K562 (cell line): ENCODE measurements around the gene NEB. TPM values are rescaled to one million over a fixed set of nuclear protein-coding genes. Genes with fewer than 3 reads are reported as not detected.

Experiments used
- ESRRB ChIP-seq: fragments of 250-450 bp; sonication (Bioruptor Pico); IDR thresholded peaks from 2 replicates; pipeline ENCODE4 v1.5.0; 2020; ENCODE audit warnings: mild to moderate bottlenecking, moderate library complexity, borderline replicate concordance
- ETV5 ChIP-seq: sonication (generic); formaldehyde crosslinking; IDR thresholded peaks from 2 replicates; pipeline ENCODE4 v1.4.0; 2020; ENCODE audit warnings: low read depth, mild to moderate bottlenecking, missing genetic modification reagents
- HDAC3 ChIP-seq: fragments of 450-650 bp; IDR thresholded peaks from 2 replicates; pipeline ENCODE4 v1.6.1; 2018; ENCODE audit warnings: borderline replicate concordance, mild to moderate bottlenecking, moderate library complexity; ENCODE audit not compliant: partially characterized antibody
- HMG20B ChIP-seq: fragments of 250-450 bp; sonication (Bioruptor Pico); IDR thresholded peaks from 2 replicates; pipeline ENCODE4 v1.5.0; 2021; ENCODE audit warnings: mild to moderate bottlenecking
- IFI16 ChIP-seq: fragments of 250-450 bp; sonication (Bioruptor Pico); IDR thresholded peaks from 2 replicates; pipeline ENCODE4 v2.1.2; 2022; ENCODE audit warnings: mild to moderate bottlenecking, inconsistent platforms
- KHSRP ChIP-seq: fragments of 450-650 bp; IDR thresholded peaks from 2 replicates; pipeline ENCODE4 v1.6.1; 2017
- NBN ChIP-seq: fragments of 450-650 bp; IDR thresholded peaks from 2 replicates; pipeline ENCODE4 v1.6.1; 2016; ENCODE audit warnings: low read depth, mild to moderate bottlenecking
- SAFB2 ChIP-seq: fragments of 200-400 bp; formaldehyde crosslinking; IDR thresholded peaks from 2 replicates; pipeline ENCODE4 v1.6.1; 2018; ENCODE audit warnings: borderline replicate concordance, low read length, low read depth, moderate library complexity; ENCODE audit not compliant: severe bottlenecking
- SRSF7 ChIP-seq: fragments of 200-400 bp; formaldehyde crosslinking; optimal IDR thresholded peaks from 2 replicates; pipeline ENCODE3; 2017; ENCODE audit warnings: mild to moderate bottlenecking, low read depth, low read length
- STAG1 ChIP-seq: sonication (generic); formaldehyde crosslinking; IDR thresholded peaks from 2 replicates; pipeline ENCODE4 v1.5.0; 2020; ENCODE audit warnings: missing genetic modification reagents, borderline replicate concordance
- TBP ChIP-seq: optimal IDR thresholded peaks from 2 replicates; pipeline ENCODE3; 2011; ENCODE audit warnings: low read depth, low read length, improper control_type of control experiment
- ZBTB17 ChIP-seq: fragments of 450-650 bp; formaldehyde crosslinking; IDR thresholded peaks from 2 replicates; pipeline ENCODE4 v1.4.0; 2020; ENCODE audit warnings: mild to moderate bottlenecking
- ZNF175 ChIP-seq: fragments of 200-800 bp; sonication (Bioruptor generic); IDR thresholded peaks from 2 replicates; pipeline ENCODE4 v1.6.1; 2016; ENCODE audit warnings: low read depth, mild to moderate bottlenecking, missing genetic modification characterization, missing compliant biosample characterization
- ZNF436 ChIP-seq: fragments of 250-450, 450-650 bp; sonication (Bioruptor Pico); formaldehyde crosslinking; IDR thresholded peaks from 2 replicates; pipeline ENCODE4 v1.7.0; 2020; ENCODE audit warnings: mild to moderate bottlenecking
- ZNF764 ChIP-seq: fragments of 250-450 bp; sonication (Bioruptor Pico); IDR thresholded peaks from 2 replicates; pipeline ENCODE4 v1.4.0; 2020; ENCODE audit warnings: low read depth, mild to moderate bottlenecking, moderate library complexity
- ZNF77 ChIP-seq: fragments of 250-450 bp; sonication (Bioruptor Pico); IDR thresholded peaks from 2 replicates; pipeline ENCODE4 v1.5.0; 2020
- ZSCAN29 ChIP-seq: fragments of 450-650 bp; IDR thresholded peaks from 2 replicates; pipeline ENCODE4 v1.6.1; 2017
- polyA plus RNA-seq, 8 experiments: library from polyadenylated mRNA; depleted of rRNA in 4 of 8; stranded (reverse) in 5 of 8; unstranded in 3 of 8; fragments of >200 nt; fragmentation: Nextera tagmentation in 2 of 8; fragmentation: Illumina TruSeq in 1 of 8; extraction: Ambion mirVana in 2 of 8; extraction: Trizol in 1 of 8; gene quantifications; 2 replicates each; pipeline versions ENCODE4 v1.2.1 to v1.2.3, GENCODE V29; 2011 to 2014; ENCODE audit warnings: inconsistent platforms in 1 of 8, missing spikeins in 1 of 8
- total RNA-seq, 7 experiments: library from RNA; depleted of rRNA in 6 of 7; stranded (reverse); fragments of >200 nt in 6 of 7; fragmentation: Illumina TruSeq in 2 of 7; extraction: Trizol in 2 of 7; gene quantifications; 2 replicates each; pipeline versions ENCODE4 v1.2.1 to v1.2.3, GENCODE V29; 2011 to 2021; ENCODE audit warnings: low replicate concordance in 1 of 7
- TF ChIP-seq, protein P1 (sequence below): fragments of 450-650 bp; formaldehyde crosslinking; IDR thresholded peaks from 2 replicates; pipeline ENCODE4 v1.4.0; 2020; ENCODE audit warnings: mild to moderate bottlenecking
- TF ChIP-seq, protein P2 (sequence below): fragments of 250-450 bp; sonication (Bioruptor Pico); IDR thresholded peaks from 2 replicates; pipeline ENCODE4 v1.8.0; 2021; ENCODE audit warnings: borderline replicate concordance, mild to moderate bottlenecking, moderate library complexity; ENCODE audit not compliant: poor library complexity, severe bottlenecking
- TF ChIP-seq, protein P3 (sequence below): fragments of 450-650 bp; IDR thresholded peaks from 2 replicates; pipeline ENCODE4 v1.6.1; 2014; ENCODE audit warnings: low read depth, mild to moderate bottlenecking, moderate library complexity, borderline replicate concordance
- TF ChIP-seq, protein P4 (sequence below): fragments of 250-450 bp; sonication (Bioruptor Pico); IDR thresholded peaks from 2 replicates; pipeline ENCODE4 v1.8.0; 2021; ENCODE audit warnings: moderate library complexity, mild to moderate bottlenecking, inconsistent platforms
- TF ChIP-seq, protein P5 (sequence below): fragments of 250-450 bp; sonication (Bioruptor Pico); IDR thresholded peaks from 2 replicates; pipeline ENCODE4 v1.6.1; 2021; ENCODE audit warnings: mild to moderate bottlenecking
- TF ChIP-seq, protein P6 (sequence below), 2 experiments: fragments of 450-650 bp in 1 of 2; IDR thresholded peaks; 2 replicates each; pipeline ENCODE4 v1.6.1; 2011 to 2017; ENCODE audit warnings: low read depth in 2 of 2, antibody characterized with exemption in 1 of 2, borderline replicate concordance in 1 of 2, low read length in 1 of 2, mild to moderate bottlenecking in 1 of 2, mixed read lengths in 1 of 2; ENCODE audit not compliant: control insufficient read depth in 1 of 2

NEB gene
- total and polyA plus RNA-seq, 9 of the 15 experiments (the other 6 are each of a cell fraction or from before 2014, with no cell fraction given): 1.7 to 3.8 (median 2.9) TPM

DNA sequence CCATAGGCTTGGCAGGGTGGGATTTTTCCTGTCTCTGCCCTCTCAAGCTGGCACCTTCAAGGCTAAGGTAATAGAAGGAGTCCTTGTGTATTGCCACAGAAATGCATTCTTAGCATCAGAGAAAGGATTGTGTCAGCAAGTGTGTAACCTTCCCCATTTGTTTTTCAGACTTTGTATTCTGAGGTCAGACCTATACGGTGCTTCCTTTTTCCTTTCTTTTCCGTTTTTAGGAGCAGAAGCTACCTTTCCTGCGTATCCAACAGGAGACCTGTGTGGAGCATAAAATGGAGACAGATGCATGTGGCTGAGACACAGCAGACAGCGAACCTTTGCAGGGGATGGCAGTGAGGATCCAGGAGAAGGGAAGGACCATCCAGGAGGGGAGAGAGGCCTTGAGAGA, 47.4 kb upstream of the NEB start (continued):
- TF ChIP-seq, protein P1, sequence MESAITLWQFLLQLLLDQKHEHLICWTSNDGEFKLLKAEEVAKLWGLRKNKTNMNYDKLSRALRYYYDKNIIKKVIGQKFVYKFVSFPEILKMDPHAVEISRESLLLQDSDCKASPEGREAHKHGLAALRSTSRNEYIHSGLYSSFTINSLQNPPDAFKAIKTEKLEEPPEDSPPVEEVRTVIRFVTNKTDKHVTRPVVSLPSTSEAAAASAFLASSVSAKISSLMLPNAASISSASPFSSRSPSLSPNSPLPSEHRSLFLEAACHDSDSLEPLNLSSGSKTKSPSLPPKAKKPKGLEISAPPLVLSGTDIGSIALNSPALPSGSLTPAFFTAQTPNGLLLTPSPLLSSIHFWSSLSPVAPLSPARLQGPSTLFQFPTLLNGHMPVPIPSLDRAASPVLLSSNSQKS (CRISPR knock-in tag): 0 out of 2 replicates have a peak, but pooled peaks have one; percentile 66
- TF ChIP-seq NBN: no peak
- peak; percentile 79; the same call in 1 of the 2 replicates for TF ChIP-seq IFI16 (CRISPR knock-in tag)
- TF ChIP-seq, protein P2, sequence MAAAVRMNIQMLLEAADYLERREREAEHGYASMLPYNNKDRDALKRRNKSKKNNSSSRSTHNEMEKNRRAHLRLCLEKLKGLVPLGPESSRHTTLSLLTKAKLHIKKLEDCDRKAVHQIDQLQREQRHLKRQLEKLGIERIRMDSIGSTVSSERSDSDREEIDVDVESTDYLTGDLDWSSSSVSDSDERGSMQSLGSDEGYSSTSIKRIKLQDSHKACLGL (CRISPR knock-in tag): no peak
- TF ChIP-seq, protein P3, sequence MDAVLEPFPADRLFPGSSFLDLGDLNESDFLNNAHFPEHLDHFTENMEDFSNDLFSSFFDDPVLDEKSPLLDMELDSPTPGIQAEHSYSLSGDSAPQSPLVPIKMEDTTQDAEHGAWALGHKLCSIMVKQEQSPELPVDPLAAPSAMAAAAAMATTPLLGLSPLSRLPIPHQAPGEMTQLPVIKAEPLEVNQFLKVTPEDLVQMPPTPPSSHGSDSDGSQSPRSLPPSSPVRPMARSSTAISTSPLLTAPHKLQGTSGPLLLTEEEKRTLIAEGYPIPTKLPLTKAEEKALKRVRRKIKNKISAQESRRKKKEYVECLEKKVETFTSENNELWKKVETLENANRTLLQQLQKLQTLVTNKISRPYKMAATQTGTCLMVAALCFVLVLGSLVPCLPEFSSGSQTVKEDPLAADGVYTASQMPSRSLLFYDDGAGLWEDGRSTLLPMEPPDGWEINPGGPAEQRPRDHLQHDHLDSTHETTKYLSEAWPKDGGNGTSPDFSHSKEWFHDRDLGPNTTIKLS: no peak
- TF ChIP-seq ETV5 (CRISPR knock-in tag): no peak
- TF ChIP-seq KHSRP: no peak
- TF ChIP-seq TBP: no peak
- peak; percentile 81 for TF ChIP-seq ZBTB17 (CRISPR knock-in tag)
- no peak for TF ChIP-seq SRSF7
- TF ChIP-seq ZNF436 (CRISPR knock-in tag): 0 out of 2 replicates have a peak, but pooled peaks have one; percentile 47
- no peak for TF ChIP-seq STAG1 (CRISPR knock-in tag)
- no peak for TF ChIP-seq HDAC3
- TF ChIP-seq, protein P4, sequence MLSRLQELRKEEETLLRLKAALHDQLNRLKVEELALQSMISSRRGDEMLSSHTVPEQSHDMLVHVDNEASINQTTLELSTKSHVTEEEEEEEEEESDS (CRISPR knock-in tag): no peak
- no peak for TF ChIP-seq ZNF764 (CRISPR knock-in tag)
- TF ChIP-seq, protein P5, sequence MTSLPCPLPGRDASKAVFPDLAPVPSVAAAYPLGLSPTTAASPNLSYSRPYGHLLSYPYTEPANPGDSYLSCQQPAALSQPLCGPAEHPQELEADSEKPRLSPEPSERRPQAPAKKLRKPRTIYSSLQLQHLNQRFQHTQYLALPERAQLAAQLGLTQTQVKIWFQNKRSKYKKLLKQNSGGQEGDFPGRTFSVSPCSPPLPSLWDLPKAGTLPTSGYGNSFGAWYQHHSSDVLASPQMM (CRISPR knock-in tag): no peak
- TF ChIP-seq ZNF77 (CRISPR knock-in tag): no peak
- no peak for TF ChIP-seq HMG20B
- TF ChIP-seq ZSCAN29: no peak
- TF ChIP-seq, protein P6, sequence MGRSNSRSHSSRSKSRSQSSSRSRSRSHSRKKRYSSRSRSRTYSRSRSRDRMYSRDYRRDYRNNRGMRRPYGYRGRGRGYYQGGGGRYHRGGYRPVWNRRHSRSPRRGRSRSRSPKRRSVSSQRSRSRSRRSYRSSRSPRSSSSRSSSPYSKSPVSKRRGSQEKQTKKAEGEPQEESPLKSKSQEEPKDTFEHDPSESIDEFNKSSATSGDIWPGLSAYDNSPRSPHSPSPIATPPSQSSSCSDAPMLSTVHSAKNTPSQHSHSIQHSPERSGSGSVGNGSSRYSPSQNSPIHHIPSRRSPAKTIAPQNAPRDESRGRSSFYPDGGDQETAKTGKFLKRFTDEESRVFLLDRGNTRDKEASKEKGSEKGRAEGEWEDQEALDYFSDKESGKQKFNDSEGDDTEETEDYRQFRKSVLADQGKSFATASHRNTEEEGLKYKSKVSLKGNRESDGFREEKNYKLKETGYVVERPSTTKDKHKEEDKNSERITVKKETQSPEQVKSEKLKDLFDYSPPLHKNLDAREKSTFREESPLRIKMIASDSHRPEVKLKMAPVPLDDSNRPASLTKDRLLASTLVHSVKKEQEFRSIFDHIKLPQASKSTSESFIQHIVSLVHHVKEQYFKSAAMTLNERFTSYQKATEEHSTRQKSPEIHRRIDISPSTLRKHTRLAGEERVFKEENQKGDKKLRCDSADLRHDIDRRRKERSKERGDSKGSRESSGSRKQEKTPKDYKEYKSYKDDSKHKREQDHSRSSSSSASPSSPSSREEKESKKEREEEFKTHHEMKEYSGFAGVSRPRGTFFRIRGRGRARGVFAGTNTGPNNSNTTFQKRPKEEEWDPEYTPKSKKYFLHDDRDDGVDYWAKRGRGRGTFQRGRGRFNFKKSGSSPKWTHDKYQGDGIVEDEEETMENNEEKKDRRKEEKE (IDR thresholded peaks at IDR 0.05; ENCODE audit: borderline replicate concordance in 1 of 2, control insufficient read depth in 1 of 2, low read depth in 2 of 2, low read length in 1 of 2): no peak
- no peak for TF ChIP-seq SAFB2
- no peak for TF ChIP-seq ESRRB
- no peak for TF ChIP-seq ZNF175
